ENCODE results near the gene PLAAT3. TPM values are rescaled to one million over a fixed set of nuclear protein-coding genes. Genes with fewer than 3 reads are reported as not detected.
"Not testable (repeated sequence)": the region's sequence is repeated elsewhere in the genome, so short reads cannot be mapped to it uniquely, and the experiment has no call there.

The PLAAT3 gene
- total RNA-seq, 2 donors from 2014 or later, result 2.5 to 3.3 TPM

DNA sequence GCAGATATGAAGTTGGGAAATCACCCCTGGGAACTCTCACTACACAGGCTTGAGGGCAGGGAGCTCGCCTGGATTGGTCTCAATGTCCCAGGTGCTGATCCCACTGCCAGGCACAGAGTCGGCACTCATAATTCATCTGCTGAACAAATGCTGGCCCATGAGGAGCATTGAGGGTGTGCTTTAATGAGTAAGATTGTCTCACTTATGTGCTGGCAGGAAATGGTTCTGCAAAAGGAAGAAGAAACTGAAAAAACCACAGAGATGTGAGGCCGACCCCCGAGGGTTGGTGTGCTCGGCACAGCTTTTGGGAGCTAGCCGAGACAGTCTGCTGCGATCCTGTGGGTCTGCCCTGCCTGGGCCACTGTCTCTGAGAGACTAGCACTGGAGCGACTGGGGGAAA is 60.5 kb downstream of the PLAAT3 start:
- H3K27ac Mint-ChIP-seq, result peak overlapping the region; percentile 92
- peak; percentile 82 for ATAC-seq
- H3K36me3 Mint-ChIP-seq (ENCODE audit: low read depth), result no peaks in the 10 kb centered on the region
- no peaks in the 10 kb centered on the region for H3K9me3 ChIP-seq (ENCODE audit: control insufficient read depth, low read length, poor library complexity, severe bottlenecking)
- peaks cover 23% of the 10 kb centered on the region for H3K4me1 Mint-ChIP-seq
- H3K4me3 Mint-ChIP-seq, result peak overlapping the region; percentile 83
- no peaks in the 10 kb centered on the region for H3K27me3 Mint-ChIP-seq
- no peak for DNase-seq

DNA sequence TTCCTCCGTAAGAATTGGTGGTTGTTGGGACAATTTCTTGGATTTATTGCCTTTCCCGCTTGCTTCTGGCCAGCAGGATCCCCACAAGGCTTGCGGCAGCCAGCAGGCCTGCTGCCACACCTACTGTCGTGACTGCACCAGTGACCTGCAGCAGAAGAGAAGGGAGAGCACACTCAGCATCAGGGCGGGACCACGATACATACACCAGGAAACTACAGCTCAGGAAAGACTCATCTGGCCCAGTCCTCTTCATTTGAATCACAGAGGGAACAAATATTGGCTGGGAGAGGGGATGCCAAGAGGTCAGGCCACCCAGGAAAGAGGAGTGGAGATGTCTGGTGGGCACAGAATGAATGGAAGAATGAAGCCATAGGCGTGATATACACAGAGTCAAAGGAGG is 61.3 kb downstream of the PLAAT3 start:
- H3K27ac Mint-ChIP-seq, result peak overlapping the region; percentile 92
- DNase-seq (no peak), ATAC-seq (no peak)
- no peaks in the 10 kb centered on the region for H3K27me3 Mint-ChIP-seq
- H3K36me3 Mint-ChIP-seq (ENCODE audit: low read depth), result peaks cover 3% of the 10 kb centered on the region
- peak overlapping the region; percentile 83 for H3K4me3 Mint-ChIP-seq
- peaks cover 27% of the 10 kb centered on the region for H3K4me1 Mint-ChIP-seq
- H3K9me3 ChIP-seq (ENCODE audit: control insufficient read depth, low read length, poor library complexity, severe bottlenecking), result no peaks in the 10 kb centered on the region

DNA sequence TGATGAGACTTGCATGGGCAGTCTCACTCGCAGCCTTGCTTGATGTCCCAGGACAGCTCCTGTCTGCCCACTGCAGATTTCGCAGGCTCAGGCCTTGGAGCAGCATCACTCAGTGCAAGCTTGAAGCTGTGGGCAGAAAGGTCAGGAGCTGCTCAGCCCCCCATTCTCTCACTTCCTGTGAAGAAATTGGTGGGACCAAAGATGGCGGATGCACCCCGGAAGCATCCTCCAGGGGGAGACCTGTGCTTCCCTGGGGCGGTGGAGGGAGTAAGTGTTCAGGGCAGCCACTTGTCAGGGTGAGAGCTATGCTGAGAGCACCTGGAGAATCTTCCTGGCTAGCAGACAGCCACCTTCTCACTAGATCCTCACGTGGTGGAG is 62.4 kb downstream of the PLAAT3 start:
- DNase-seq, result no peak
- Mint-ChIP-seq H3K4me3 (peak overlapping the region; percentile 69), H3K27ac (peak overlapping the region; percentile 92), H3K27me3 (no peaks in the 10 kb centered on the region), H3K4me1 (peaks cover 27% of the 10 kb centered on the region), H3K36me3 (ENCODE audit: low read depth) (peaks cover 6% of the 10 kb centered on the region)
- H3K9me3 ChIP-seq (ENCODE audit: control insufficient read depth, low read length, poor library complexity, severe bottlenecking), result no peaks in the 10 kb centered on the region
- ATAC-seq, result no peak

DNA sequence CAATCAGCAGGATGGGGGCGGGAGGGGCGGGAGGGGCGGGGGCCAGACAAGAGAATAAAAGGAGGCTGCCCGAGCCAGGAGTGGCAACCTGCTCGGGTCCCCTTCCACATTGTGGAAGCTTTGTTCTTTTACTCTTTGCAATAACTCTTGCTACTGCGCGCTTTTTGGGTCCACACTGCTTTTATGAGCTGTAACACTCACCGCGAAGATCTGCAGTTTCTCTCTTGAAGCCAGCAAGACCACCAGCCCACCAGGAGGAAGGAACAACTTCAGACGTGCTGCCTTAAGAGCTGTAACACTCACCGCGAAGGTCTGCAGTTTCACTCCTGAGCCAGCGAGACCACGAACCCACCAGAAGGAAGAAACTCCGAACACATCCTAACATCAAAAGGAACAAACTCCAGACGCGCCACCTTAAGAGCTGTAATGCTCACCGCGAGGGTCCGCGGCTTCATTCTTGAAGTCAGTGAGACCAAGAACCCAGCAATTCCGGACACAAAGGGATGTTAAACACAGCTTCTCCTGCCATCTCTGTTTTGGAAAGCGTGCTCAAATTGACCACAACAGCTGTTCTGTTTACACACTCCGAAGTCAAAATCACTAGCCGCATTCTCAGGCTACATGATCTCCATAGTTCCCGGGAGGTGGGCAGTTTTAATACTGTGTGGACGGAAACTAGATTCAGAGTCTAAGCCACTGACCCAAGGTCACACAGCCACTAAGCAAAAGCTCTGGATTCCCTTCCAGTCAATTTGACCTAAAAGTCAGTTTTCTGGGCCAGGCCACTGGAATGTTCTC is 62.9 kb downstream of the PLAAT3 start:
- H3K4me3 Mint-ChIP-seq, result peak overlapping the region; percentile 69
- peaks cover 28% of the 10 kb centered on the region for H3K4me1 Mint-ChIP-seq
- H3K9me3 ChIP-seq (ENCODE audit: control insufficient read depth, low read length, poor library complexity, severe bottlenecking), result no peaks in the 10 kb centered on the region
- H3K27me3 Mint-ChIP-seq, result no peaks in the 10 kb centered on the region
- H3K27ac Mint-ChIP-seq, result peak overlapping the region; percentile 92
- ATAC-seq (no peak), DNase-seq (no peak)
- peaks cover 9% of the 10 kb centered on the region for H3K36me3 Mint-ChIP-seq (ENCODE audit: low read depth)

DNA sequence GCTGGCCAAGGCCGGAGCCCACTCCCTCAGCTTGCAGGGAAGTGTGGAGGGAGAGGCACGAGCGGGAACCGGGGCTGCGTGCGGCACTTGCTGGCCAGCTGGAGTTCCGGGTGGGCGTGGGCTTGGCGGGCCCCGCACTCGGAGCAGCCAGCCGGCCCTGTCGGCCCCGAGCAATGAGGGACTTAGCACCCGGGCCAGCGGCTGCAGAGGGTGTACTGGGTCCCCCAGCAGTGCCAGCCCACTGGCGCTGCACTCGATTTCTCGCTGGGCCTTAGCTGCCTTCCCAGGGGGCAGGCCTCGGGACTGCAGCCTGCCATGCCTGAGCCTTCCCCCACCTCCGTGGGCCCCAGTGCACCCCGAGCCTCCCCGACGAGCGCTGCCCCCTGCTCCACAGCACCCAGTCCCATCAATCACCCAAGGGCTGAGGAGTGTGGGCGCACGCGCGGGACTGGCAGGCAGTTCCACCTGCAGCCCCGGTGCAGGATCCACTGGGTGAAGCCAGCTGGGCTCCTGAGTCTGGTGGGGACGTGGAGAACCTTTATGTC is 64.0 kb downstream of the PLAAT3 start:
- not testable (repeated sequence) for H3K27ac Mint-ChIP-seq; H3K36me3 Mint-ChIP-seq (ENCODE audit: low read depth); H3K9me3 ChIP-seq (ENCODE audit: control insufficient read depth, low read length, poor library complexity, severe bottlenecking); H3K27me3 Mint-ChIP-seq; H3K4me3 Mint-ChIP-seq; DNase-seq; ATAC-seq
- peaks cover 31% of the 10 kb centered on the region for H3K4me1 Mint-ChIP-seq

DNA sequence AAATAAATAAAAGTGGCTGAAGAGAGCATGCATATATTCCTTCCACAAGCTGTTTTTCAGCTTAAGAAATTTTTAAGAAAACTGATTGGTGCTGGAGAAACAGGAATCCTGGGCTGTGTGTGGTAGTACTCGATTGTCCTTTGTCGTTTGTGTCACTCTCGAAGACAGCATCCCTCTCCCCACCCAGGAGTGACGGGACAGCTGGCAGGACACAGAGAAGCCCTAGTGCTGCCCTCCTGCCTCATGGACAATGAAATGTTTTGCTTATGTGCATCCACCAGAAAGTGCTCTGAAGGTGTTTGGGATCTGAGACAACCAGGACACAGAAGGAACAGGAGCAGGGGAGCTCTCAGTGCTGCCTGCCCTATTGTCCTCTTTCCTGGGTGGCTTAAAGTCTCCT is 64.8 kb downstream of the PLAAT3 start:
- H3K9me3 ChIP-seq (ENCODE audit: control insufficient read depth, low read length, poor library complexity, severe bottlenecking), result no peaks in the 10 kb centered on the region
- Mint-ChIP-seq H3K27ac (peak overlapping the region; percentile 87), H3K27me3 (no peaks in the 10 kb centered on the region), H3K4me1 (peaks cover 31% of the 10 kb centered on the region), H3K4me3 (peak overlapping the region; percentile 50), H3K36me3 (ENCODE audit: low read depth) (peaks cover 9% of the 10 kb centered on the region)
- ATAC-seq, result no peak
- DNase-seq, result no peak

DNA sequence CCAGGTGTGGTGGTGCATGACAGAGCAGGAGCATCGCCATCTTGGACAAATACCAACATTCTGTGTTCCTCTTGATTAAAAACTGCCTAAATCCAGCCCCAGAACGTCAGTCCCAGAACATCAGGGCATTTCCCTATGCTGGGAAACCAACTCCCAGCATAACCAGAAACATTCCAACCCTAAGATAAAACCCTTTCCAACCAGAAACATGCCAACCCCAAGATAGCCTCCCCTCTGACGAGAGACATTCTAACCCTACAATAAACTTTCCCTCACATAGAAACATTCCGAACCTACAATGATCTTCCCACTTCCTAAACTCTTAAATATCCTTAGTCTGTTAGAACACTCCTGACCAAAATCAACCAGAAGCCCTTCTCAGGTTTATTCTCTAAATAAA is 66.1 kb downstream of the PLAAT3 start:
- H3K4me1 Mint-ChIP-seq, result peaks cover 24% of the 10 kb centered on the region
- ATAC-seq (no peak), DNase-seq (no peak)
- H3K36me3 Mint-ChIP-seq (ENCODE audit: low read depth), result peaks cover 9% of the 10 kb centered on the region
- no peak overlapping the region for H3K27ac Mint-ChIP-seq
- no peak overlapping the region for H3K4me3 Mint-ChIP-seq
- H3K27me3 Mint-ChIP-seq, result no peaks in the 10 kb centered on the region
- H3K9me3 ChIP-seq (ENCODE audit: control insufficient read depth, low read length, poor library complexity, severe bottlenecking), result no peaks in the 10 kb centered on the region

DNA sequence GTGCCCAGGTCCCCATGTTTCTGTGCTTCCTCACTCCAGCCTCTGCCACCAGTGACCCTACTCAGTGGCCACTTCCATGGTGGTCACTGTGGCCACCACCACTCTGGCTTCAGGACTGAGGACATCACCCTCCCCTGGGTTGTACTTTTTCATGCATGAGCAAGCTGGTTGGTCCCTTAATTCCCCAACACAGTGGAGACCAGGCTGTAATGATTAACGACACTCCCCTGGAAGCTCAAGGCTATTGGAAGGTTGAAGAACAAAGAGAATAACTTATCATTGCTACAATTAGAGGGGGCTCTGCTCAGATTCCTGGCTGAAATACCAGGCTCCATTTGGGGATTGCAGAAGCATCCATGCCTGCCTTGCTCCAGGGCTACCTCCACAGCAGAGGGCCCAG is 67.2 kb downstream of the PLAAT3 start:
- no peaks in the 10 kb centered on the region for H3K9me3 ChIP-seq (ENCODE audit: control insufficient read depth, low read length, poor library complexity, severe bottlenecking)
- H3K4me1 Mint-ChIP-seq, result peaks cover 22% of the 10 kb centered on the region
- H3K27ac Mint-ChIP-seq, result peak overlapping the region; percentile 47
- peaks cover 11% of the 10 kb centered on the region for H3K36me3 Mint-ChIP-seq (ENCODE audit: low read depth)
- DNase-seq, result no peak
- no peak overlapping the region for H3K4me3 Mint-ChIP-seq
- no peaks in the 10 kb centered on the region for H3K27me3 Mint-ChIP-seq
- no peak for ATAC-seq

DNA sequence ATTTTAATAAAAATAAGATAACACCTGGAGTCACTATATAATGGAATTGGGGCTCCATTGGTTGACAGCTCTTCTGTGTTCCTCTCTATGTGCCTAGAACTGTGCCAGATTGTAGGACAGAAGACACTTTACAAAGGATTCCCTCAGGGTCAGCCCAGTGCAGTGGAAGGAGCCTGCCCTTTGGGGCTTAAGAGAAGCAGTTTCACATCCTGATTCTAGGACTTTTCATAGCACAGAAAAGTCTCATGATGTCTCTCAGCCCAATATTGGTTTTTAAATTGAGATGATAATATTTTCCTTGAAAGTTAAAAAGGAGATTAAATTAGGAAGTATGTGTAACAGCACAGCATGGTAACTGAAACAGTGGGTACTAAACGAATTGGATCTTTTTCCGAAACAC is 70.5 kb downstream of the PLAAT3 start:
- H3K27me3 Mint-ChIP-seq, result no peaks in the 10 kb centered on the region
- no peaks in the 10 kb centered on the region for H3K9me3 ChIP-seq (ENCODE audit: control insufficient read depth, low read length, poor library complexity, severe bottlenecking)
- ATAC-seq, result no peak
- peak overlapping the region; percentile 86 for H3K27ac Mint-ChIP-seq
- no peak for DNase-seq
- peaks cover 29% of the 10 kb centered on the region for H3K4me1 Mint-ChIP-seq
- H3K4me3 Mint-ChIP-seq, result no peak overlapping the region
- H3K36me3 Mint-ChIP-seq (ENCODE audit: low read depth), result peaks cover 13% of the 10 kb centered on the region

DNA sequence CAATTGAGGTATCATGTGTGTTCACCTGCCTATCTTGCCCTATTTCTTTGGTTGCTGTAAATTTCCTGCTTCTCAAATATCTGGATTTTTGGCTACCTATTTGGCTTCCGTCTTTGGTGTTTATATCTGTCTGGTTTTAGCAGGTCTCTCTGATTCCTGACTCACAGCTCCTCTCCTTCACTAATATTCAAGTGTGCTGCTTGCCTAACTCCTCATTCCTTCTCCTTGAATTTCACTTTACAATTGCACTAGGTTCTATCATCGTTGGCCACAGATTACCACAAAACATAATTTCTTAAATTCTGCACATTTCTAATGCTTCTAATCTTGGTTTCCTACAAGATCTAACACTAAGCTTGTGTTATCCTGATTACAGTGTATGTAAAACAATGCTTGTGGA is 71.7 kb downstream of the PLAAT3 start:
- H3K36me3 Mint-ChIP-seq (ENCODE audit: low read depth); ATAC-seq; H3K9me3 ChIP-seq (ENCODE audit: control insufficient read depth, low read length, poor library complexity, severe bottlenecking); DNase-seq; H3K27me3 Mint-ChIP-seq; H3K4me3 Mint-ChIP-seq: not testable (repeated sequence)
- peaks cover 36% of the 10 kb centered on the region for H3K4me1 Mint-ChIP-seq
- H3K27ac Mint-ChIP-seq, result peak overlapping the region; percentile 86

DNA sequence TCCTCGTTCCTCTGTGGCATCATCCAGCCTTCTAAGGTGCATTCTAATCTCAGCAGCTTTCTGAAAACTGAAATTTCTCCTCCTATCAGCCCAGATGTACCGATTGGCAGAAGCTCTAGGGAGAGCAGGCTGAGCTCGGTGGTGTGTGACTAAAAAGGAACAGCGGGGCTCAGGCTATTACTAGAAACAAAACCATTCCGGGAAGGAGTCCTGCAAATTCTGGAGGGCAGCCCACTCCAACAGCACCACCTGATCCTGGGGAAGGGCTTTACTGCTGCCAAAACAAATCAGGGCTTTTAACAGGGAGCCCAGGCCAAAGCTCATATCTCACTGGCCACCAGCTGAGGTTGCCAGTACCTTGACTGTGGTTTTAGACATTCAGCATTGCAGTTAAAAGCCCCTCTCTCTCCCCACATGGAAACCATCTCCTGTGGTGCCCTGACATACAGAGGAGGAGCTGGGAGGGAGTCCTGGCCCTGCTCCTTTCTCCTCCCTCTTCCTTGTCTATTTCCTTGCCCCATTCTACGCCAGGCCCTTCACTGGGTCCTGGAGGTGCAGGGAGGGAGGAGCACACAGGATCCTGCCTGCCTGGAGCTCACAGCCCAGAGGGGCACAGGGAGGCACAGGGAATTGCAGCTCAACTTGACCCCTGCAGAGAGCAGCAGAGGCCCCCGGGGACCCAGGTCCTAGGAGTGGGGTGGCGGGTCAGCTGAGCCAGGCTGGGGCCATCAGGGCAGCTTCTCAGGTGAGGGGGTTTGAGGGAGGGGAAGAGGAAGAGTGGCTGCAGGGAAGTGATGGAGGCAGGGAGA is 76.7 kb downstream of the PLAAT3 start:
- H3K4me3 Mint-ChIP-seq, result peak overlapping the region; percentile 93

DNA sequence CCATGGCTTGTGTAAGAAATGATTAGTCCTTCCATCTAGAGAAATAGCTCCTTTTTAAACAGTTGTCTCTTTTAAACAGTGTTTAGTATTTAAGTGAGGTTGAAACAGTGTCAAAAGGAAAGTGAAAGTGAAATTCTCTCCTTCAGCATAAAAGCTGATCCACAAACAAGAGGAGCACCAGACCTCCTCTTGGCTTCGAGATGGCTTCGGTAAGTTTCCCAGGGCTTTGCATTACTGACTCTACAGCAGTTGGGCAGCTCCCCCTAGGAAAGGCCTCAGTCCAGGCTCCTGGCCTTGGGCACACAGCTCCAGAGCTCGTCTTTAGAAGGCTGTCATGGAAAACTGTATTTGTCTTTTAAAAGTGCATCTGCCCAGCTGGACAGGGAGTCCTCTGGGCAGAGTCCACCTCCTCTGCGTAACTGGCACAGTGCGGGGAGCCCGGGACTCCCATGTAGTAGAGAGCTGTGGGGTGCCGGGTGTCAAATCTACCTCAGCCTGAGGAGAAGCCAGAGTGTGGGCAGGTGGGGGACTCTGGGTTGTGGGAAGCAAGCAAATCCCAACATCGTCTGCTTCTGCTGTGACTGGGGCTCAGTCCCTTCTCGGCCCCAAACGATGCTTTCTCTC is 77.5 kb downstream of the PLAAT3 start, which contains the start of gene PLAAT4:
TSS of gene PLAAT4 (plus strand) at position 140 of the 624 bp plus-strand sequence. CDS start at position 201, 61 bp downstream.
- DNase-seq (no peak), ATAC-seq (peak; percentile 63)
- Mint-ChIP-seq H3K4me3 (peak within 1 kb of the TSS; percentile 93), H3K36me3 (ENCODE audit: low read depth) (peaks cover 2% of the 10 kb centered on the region), H3K4me1 (peaks cover 52% of the 10 kb centered on the region), H3K27ac (peak within 1 kb of the TSS; percentile 95), H3K27me3 (no peaks in the 10 kb centered on the region)
- no peaks in the 10 kb centered on the region for H3K9me3 ChIP-seq (ENCODE audit: control insufficient read depth, low read length, poor library complexity, severe bottlenecking)

More for the DNA sequence above, 76.7 kb downstream of the PLAAT3 start:
- Mint-ChIP-seq H3K27me3 (no peaks in the 10 kb centered on the region), H3K36me3 (ENCODE audit: low read depth) (peaks cover 2% of the 10 kb centered on the region), H3K27ac (peak overlapping the region; percentile 95), H3K4me1 (peaks cover 51% of the 10 kb centered on the region)
- ATAC-seq (peak; percentile 39), DNase-seq (no peak)
- H3K9me3 ChIP-seq (ENCODE audit: control insufficient read depth, low read length, poor library complexity, severe bottlenecking), result no peaks in the 10 kb centered on the region

DNA sequence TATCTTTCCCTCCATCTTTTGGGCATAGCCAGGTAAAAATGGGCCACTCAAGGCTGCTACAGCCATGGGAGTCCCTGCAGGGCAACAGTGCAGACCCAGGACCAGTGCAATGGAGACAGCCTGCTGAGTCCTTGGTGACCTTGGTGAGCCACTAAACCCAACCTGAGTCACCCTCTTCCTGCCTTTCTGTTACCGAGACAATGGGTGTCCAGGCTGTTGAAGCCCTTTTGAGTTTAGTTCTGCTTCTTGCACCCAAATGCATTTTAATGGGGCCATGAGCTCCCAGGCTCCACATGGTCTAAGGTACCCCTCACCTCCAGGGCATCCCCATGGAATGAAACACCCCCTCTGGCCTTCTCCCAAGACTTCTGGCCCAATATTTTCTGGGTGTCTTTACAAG is 78.5 kb downstream of the PLAAT3 start:
- Mint-ChIP-seq H3K27me3 (no peaks in the 10 kb centered on the region), H3K4me1 (peaks cover 58% of the 10 kb centered on the region), H3K36me3 (ENCODE audit: low read depth) (peaks cover 2% of the 10 kb centered on the region), H3K4me3 (peak overlapping the region; percentile 93), H3K27ac (peak overlapping the region; percentile 95)
- ATAC-seq (no peak), DNase-seq (peak in 1 of 3 donors; percentile 15)
- H3K9me3 ChIP-seq (ENCODE audit: control insufficient read depth, low read length, poor library complexity, severe bottlenecking), result no peaks in the 10 kb centered on the region

Data from T-helper 17 cell (primary cell).